Right ventricle myocardium inferior (tissue), 1 donor: Measurements from ENCODE around the gene ACAD11. TPM values are rescaled to one million over a fixed set of nuclear protein-coding genes. Genes with fewer than 3 reads are reported as not detected.
"Not testable (repeated sequence)": the region's sequence is repeated elsewhere in the genome, so short reads cannot be mapped to it uniquely, and the experiment has no call there.

Source experiments
- ATAC-seq: fragments of 200-7000 bp; cut with Tn5 transposase; one replicate; pipeline ENCODE4 v1.9.1; 2020; ENCODE audit warnings: mild to moderate bottlenecking, moderate library complexity
- DNase-seq: peaks from one replicate; pipeline ENCODE4 v3.0.0; 2021; ENCODE audit errors: missing footprints
- intact Hi-C: fragments of 100-400 bp; cut with DNase I; formaldehyde crosslinking; loops from one replicate; pipeline ENCODE4 v1.11.0; 2022
- total RNA-seq: library from RNA; stranded (reverse); fragmentation: NEBNext Ultra II Directional; extraction: Animal tissue kit (Norgen Biotek cat#: 25700); gene quantifications from one replicate; pipeline ENCODE4 v1.2.1, GENCODE V29; 2021
- donor health status: DM: no; HTN: yes; CAD: no; lungs with severe emphysema.

ACAD11 gene
- total RNA-seq, 1 donor from 2014 or later: 14.5 TPM

DNA sequence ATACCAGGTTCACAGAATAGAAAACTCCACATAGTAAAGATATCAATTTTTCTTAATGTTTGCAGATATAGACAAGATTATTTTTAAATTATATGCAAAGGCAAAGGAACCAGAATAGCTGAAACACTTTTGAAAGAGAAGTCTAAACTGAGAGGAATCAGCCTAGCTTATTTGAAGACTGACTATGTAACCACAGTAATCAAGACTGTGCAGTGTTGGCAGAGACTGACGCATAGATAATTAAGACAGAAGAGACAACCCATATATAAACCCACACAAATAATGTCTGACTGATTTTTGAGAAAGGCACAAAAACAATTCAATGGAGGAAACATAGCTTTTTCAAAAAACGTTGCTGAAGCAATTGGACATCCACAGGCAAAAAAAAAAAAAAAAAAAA, 91.2 kb downstream of the ACAD11 start:
- intact Hi-C loops: no loop called here
- ATAC-seq (no peak), DNase-seq (no peak)

DNA sequence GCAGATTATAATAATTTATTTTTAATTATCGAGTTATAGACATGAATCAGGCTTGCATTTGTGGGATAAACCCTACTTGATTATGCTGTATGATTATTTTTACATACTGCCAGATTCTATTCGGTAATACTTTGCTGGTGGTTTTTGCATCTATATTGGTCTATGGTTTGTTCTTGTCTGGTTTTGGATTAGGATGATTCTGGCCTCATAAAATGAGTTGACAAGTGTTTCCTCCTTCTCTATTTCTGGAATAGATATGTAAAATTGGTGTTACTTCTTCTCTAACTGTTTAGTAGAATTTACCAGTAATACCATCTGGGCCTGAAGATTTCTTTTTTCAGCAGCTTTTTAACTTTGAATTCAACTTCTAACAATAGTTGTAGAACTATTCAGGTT, 95.5 kb downstream of the ACAD11 start:
- DNase-seq (no peak), ATAC-seq (no peak)
- intact Hi-C loops: no loop called here

DNA sequence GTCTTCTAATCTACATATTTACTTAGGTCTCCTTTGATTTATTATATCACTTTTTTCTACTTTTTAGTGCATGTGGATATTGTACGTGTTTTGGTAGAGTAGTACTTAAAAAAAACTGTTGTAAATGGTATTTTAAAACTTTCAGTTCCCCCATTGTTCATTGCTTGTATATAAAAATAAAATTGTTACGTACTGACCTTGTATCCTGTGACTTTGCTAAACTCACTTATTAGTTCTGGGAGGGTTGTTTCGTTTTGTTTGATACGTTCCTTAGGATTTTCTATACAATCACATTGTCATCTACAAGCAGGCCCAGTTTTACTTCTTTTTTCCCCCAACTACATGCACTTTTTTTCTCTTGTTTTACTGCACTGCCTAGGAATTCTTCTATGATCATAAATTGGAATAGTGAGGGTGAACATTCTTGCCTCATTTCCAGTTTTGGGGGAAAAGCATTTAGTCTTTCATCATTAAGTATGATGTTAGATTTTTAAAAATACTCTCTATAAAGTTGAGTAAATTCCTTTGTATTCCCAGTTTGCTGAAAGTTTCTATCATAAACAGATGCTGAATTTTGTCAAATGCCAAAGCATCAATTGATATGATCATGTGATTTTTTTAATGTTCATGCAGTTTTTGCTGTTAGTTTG, 96.1 kb downstream of the ACAD11 start:
- intact Hi-C loops: no loop called here
- ATAC-seq: no peak
- DNase-seq: no peak

DNA sequence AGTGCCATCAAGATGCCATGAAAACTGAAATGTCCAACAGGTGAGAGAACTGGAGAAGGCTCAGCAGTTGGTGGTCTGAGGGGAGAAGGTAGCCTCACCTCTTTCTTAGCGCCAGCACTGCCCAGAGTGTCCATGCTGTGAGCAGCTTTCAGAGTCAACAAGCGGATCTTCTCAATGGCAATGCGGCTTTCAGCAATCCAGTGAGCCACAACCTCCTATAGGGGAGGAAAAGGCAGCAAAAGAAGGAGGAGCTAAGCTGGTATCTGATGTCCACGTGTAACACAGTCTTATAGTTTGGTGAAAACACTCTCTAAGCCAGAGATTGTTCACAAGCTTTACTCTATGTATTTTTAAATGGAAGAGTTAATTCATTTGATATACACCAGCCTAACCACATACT, 98.6 kb downstream of the ACAD11 start:
- intact Hi-C loops: no loop called here
- no peak for ATAC-seq

GRCh38 chr3:132556508-132557159, 103.0 kb downstream of the ACAD11 start:
- peak; percentile 93 for ATAC-seq
- intact Hi-C loops: no loop called here
- DNase-seq: peak; percentile 86

More for the DNA sequence above, 98.6 kb downstream of the ACAD11 start:
- DNase-seq: no peak

DNA sequence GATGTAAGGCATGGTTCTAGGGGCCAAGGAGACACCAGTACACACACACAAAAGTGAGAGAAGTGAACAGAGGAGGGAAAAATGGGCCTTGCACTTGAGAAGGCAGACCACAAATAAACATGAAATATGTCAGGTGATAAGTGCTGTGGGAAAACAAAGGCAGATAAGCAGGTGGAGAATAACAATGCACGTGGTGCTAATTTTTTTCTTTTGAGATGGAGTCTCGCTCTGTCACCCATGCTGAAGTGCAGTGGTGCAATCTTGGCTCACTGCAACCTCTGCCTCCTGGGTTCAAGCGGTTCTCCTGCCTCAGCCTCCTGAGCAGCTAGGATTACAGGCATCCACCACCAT, 103.6 kb downstream of the ACAD11 start:
- DNase-seq, intact Hi-C loops: not testable (repeated sequence)

GRCh38 chr3:132555306-132556035, 104.1 kb downstream of the ACAD11 start:
- ATAC-seq (no peak), DNase-seq (no peak)
- intact Hi-C loops: no loop called here

More for the DNA sequence above, 103.6 kb downstream of the ACAD11 start:
- ATAC-seq: not testable (repeated sequence)

GRCh38 chr3:132554437-132554836, 105.2 kb downstream of the ACAD11 start:
- intact Hi-C loops: no loop called here
- DNase-seq: no peak
- ATAC-seq: no peak

DNA sequence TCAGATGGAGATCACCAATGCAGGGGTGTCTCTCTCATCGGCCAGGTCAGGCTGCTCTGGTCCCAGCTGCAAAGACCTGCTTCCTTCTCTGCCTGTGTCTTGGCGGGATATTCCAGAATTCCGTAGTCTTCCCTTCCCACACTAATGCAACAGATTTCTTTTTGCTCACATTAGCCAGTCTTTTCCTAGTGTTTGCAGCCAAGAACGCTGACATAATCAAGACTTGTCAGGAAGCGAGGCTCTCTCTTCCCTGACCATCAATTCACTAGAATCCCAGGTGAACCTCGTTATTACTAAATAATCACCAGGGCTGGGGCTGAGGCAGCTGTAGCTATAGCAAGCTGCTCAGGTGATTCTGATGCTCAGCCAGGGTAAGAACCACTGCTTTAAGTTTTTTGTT, 105.8 kb downstream of the ACAD11 start:
- ATAC-seq (peak; percentile 23), DNase-seq (no peak)

DNA sequence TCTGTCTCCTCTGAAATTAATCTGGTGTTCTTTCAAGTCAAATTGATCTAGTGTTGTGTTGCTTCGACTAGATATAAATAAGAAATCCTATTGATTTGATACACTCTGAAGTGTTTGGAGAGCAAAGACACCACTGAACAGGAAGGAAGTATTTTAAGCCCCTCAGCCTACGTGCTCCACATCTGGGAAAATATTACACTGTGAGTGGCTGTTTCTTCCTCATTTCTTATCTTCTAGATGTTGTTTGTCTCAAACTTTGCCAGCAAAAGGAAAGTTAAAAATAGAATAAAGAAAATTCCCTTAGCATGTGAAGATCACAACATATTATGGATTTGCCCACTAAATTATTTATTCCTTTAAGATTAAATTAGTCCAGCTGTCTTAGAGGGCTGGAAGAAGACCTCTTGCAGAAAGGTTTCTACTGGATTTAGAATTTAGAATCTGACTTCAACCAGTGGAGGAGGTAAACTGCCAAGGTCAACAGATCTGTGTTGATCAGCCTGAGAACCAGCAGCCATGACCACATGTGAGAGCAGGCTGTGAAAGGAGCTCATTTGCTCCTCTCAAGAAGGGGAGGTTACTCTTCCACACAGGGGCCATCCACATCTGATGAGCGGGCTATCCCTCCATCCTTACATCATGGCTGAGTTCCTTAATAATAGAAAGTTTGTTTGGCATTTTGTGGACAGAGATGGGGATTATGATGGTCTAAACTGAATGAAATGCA, 108.9 kb downstream of the ACAD11 start:
- no peak for DNase-seq
- intact Hi-C loops: no loop called here
- no peak for ATAC-seq

More for the DNA sequence above, 105.8 kb downstream of the ACAD11 start:
- intact Hi-C loops: no loop called here

DNA sequence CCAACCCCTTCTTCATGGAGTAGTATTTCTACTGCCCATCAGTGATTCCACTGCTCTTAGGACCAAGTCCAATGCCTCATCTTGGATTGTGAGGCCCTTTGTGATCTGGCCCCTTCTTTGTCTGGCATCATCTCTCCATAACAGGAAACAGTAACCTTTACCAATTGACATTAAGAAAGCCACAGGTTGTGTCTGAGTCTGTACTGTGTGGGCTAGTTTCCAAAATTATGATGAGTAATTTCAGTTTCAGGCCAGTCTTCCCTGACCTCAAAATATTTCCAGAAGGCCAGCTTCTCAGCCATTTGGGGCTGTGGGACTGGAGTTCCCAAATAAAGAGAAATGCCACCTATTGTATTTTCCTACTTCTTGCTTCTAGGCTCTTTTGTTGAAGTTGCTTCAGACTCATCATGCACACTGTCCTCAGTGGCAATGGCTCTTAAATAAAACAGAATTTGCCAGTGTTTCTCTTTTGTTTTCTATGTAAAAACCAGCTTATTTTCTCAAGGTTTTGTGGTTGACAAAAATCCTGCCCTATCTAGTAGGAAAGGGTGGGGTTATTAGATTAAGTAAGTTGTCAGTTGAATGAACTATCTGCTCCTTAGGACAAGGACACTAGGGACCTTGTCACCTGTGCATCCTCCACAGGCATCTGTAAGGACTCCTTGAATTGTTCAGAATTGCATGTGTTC, 109.6 kb downstream of the ACAD11 start:
- no peak for DNase-seq
- no peak for ATAC-seq
- intact Hi-C loops: no loop called here

- ATAC-seq (no peak), DNase-seq (peak; percentile 65)
- intact Hi-C loops: no loop called here
These were observed 110.4 kb downstream of the ACAD11 start for GRCh38 chr3:132549169-132549568.

GRCh38 chr3:132545471-132545870, 114.1 kb downstream of the ACAD11 start:
- peak; percentile 68 for ATAC-seq
- no peak for DNase-seq
- intact Hi-C loops: no loop called here

- DNase-seq (no peak), ATAC-seq (no peak)
- intact Hi-C loops: no loop called here
These were observed 115.5 kb downstream of the ACAD11 start for GRCh38 chr3:132544130-132544529.

DNA sequence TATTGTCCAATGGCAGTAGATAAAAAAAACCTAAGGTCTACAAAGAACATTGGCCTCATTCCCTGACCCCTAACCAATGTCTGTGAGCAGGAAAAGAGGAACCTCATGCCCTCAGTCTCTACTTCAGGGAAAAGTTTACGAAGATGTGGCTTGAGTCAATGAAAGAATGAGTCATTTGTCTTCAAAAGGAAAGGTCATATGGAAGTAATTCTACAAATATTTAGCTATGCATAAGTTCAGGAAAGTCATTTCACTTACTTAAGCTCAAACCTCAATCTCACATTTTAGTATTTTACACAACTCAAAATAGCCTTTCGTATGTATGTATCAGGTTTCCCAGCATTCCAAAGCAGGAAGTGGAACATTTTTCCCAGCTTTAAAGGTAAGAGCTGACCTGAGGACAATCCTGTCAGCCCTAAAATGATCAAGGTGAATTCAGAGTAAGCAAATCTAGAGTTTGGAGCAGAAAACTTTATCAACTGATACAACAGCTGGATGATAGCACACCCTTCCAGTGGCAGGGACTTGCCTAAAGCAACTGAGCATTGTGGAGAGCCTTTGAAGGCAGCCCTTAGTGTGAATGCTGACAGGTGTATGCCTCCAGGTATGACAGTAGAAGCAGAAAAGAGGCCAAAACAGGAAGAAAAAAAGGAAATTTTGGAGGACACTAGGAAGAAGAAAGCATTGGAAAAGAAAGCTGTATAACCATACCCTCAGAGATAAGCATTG, 116.4 kb downstream of the ACAD11 start:
- intact Hi-C loops: no loop called here
- ATAC-seq (no peak), DNase-seq (no peak)

GRCh38 chr3:132542577-132542976, 117.0 kb downstream of the ACAD11 start:
- intact Hi-C loops: no loop called here
- DNase-seq (no peak), ATAC-seq (no peak)

DNA sequence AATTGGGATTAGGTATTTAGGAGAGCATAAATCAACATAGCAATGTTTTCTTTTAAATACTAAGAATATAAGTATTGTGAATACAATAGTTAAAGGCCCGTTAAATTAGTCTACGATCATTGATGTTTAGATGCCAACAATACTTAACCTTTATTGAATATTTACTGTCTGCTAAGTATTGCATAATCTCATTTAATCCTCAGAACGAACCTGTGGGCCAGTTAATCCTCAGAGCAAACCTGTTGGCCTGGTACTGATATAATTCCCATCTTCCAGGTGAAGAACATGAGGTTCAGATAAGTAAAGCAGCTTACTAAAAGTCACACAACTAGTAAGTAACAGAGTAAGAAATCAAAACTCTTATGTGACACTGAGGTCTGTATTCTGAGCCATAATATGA, 119.9 kb downstream of the ACAD11 start:
- intact Hi-C loops: no loop called here
- DNase-seq (no peak), ATAC-seq (no peak)

DNA sequence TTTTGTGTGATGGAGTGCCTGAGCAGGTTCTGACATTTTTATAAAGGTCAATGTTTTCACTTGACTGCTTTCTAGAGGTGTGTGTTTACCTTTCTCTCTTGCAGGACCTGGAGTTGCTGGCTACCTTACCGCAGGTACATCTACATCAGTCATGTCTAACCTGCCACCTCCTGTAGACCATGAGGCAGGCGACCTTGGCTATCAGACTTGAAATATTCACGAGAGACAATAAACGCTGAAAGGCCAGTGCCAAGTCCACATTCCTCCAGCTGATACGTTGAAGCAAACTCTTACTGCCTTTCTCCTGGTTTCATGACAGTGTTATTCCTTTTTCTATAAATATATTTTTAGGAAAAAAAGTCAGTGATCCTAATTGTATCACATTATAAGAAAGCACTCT, 121.5 kb downstream of the ACAD11 start:
- ATAC-seq (no peak), DNase-seq (no peak)
- intact Hi-C loops: no loop called here
